ENCODE results near the gene NHERF2. TPM values are rescaled to one million over a fixed set of nuclear protein-coding genes. Genes with fewer than 3 reads are reported as not detected.

NHERF2 gene
- total and polyA plus RNA-seq, 9 of the 15 experiments (the other 6 are each of a cell fraction or from before 2014, with no cell fraction given) = 0.15 to 42.0 (median 12.5) TPM

DNA sequence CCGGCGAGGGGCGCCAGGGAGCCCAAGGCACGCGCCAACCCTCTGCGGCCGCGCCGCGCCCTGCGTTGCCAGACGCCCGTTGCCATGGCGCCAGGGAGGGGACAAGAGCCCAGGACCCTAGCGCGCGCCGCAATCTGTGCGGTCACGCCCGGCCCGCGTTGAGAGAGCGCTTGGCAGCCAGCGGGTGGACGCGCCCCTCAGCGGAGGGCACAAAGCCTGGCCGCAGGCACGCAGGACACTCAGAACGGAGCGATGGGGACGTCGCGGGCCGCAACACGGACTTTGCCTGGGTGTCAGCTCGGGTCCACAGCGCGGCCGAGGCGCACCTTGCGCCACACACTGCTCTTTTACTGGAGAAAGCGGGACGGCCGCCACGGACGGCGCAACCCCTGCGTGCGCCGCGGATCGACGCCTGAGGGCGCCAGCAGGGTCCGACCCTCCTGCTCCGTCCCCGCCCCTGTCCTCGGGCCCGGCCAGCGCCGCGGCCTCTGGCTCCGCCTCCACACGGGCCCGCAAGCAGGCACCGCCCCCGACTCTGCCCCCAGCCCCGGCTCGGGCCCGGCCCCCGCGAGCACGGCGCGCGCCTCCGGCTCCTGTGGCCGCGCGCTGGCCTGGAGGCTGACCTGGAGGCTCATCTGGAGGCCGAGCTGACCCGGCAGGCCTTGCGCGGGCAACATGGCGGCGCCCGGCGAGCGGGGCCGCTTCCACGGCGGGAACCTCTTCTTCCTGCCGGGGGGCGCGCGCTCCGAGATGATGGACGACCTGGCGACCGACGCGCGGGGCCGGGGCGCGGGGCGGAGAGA, 43.0 kb upstream of the NHERF2 start, which contains the start of gene GFER (continued):
- TF ChIP-seq GTF2F1 (IDR thresholded peaks at IDR 0.05; ENCODE audit: low read depth, low read length) = 0 out of 2 replicates have a peak, but pooled peaks have one; percentile 35
- peak in 1 of 2 experiments; percentile 3; a peak in 2 of 4 replicates for TF ChIP-seq RCOR1 (IDR thresholded peaks at IDR 0.05; ENCODE audit: borderline replicate concordance in 1 of 2, low read depth in 2 of 2, low read length in 2 of 2)
- no peak for TF ChIP-seq EGR1 (conservative IDR thresholded peaks at IDR 0.05)
- peak; percentile 97; the same call in 1 of the 2 replicates for TF ChIP-seq MYNN (IDR thresholded peaks at IDR 0.05)
- peak; percentile 91 for TF ChIP-seq MYNN (CRISPR knock-in tag; IDR thresholded peaks at IDR 0.05)
- no peak; the same call in 1 of the 2 replicates for TF ChIP-seq STAT5A (IDR thresholded peaks at IDR 0.05; ENCODE audit: borderline replicate concordance, low read length)
- peak in 1 of 2 experiments; percentile 73; a peak in 1 of 4 replicates for TF ChIP-seq CSDE1 (IDR thresholded peaks at IDR 0.05)
- TF ChIP-seq TCF7 (IDR thresholded peaks at IDR 0.05; ENCODE audit: borderline replicate concordance) = no peak
- TF ChIP-seq ZMIZ1 (IDR thresholded peaks at IDR 0.05; ENCODE audit: low read depth in 2 of 2, low read length in 2 of 2) = peak in 1 of 2 experiments; percentile 27; a peak in 1 of 4 replicates
- no peak for TF ChIP-seq PRPF4 (IDR thresholded peaks at IDR 0.05; ENCODE audit: insufficient read depth, low read depth, low read length, poor library complexity, severe bottlenecking)
- no peak for TF ChIP-seq SNRNP70 (optimal IDR thresholded peaks at IDR 0.05; ENCODE audit: low read depth, low read length)
- no peak for TF ChIP-seq NUFIP1 (IDR thresholded peaks at IDR 0.05; ENCODE audit: partially characterized antibody)
- TF ChIP-seq REST (IDR thresholded peaks at IDR 0.05; ENCODE audit: borderline replicate concordance) = no peak
- peak; percentile 17; the same call in 1 of the 2 replicates for TF ChIP-seq REST (CRISPR knock-in tag; IDR thresholded peaks at IDR 0.05; ENCODE audit: low read depth)
- TF ChIP-seq ZNF133 (CRISPR knock-in tag; IDR thresholded peaks at IDR 0.05) = no peak

Data from K562 (cell line).